ENCODE measurements around the gene HAO1. TPM values are rescaled to one million over a fixed set of nuclear protein-coding genes. Genes with fewer than 3 reads are reported as not detected.

HAO1 gene
- total RNA-seq, 1 donor: not detected

DNA sequence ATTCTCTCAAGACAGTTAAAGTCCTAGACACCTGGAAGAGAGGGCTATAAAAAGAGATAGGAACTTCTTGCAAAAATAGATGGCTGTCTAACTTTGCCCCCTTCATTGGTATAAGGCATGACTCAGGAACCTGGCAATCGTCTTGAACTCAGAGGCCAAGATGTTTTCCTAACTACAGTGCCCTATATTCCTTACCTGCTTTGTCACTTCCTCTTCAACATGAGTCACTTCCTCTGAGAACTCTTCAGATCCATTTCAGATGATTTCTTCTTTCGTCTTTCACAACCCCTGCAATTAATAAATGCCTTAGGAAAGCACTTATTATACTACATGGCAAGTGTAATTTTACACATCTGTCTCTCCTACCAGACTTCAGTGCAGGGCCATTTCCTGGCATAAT, 83.5 kb downstream of the HAO1 start:
- H3K4me2 ChIP-seq (ENCODE audit: insufficient read depth, low read length): no peak overlapping the region
- no peaks in the 10 kb centered on the region for H4K20me1 ChIP-seq (ENCODE audit: insufficient read depth, low read length)
- H3K4me1 ChIP-seq (ENCODE audit: insufficient read depth, low read length): peaks cover 28% of the 10 kb centered on the region
- DNase-seq (ENCODE audit: insufficient read length, low spot score, missing footprints): no peak
- H3K27me3 ChIP-seq (ENCODE audit: insufficient read depth, low read length): no peaks in the 10 kb centered on the region
- no peak overlapping the region for H3K4me3 ChIP-seq (ENCODE audit: insufficient read depth, low read length)
- no peak overlapping the region for H2AFZ ChIP-seq (ENCODE audit: low read length)
- no peaks in the 10 kb centered on the region for H3K36me3 ChIP-seq (ENCODE audit: insufficient read depth, low read length)
- TF ChIP-seq, protein P1, sequence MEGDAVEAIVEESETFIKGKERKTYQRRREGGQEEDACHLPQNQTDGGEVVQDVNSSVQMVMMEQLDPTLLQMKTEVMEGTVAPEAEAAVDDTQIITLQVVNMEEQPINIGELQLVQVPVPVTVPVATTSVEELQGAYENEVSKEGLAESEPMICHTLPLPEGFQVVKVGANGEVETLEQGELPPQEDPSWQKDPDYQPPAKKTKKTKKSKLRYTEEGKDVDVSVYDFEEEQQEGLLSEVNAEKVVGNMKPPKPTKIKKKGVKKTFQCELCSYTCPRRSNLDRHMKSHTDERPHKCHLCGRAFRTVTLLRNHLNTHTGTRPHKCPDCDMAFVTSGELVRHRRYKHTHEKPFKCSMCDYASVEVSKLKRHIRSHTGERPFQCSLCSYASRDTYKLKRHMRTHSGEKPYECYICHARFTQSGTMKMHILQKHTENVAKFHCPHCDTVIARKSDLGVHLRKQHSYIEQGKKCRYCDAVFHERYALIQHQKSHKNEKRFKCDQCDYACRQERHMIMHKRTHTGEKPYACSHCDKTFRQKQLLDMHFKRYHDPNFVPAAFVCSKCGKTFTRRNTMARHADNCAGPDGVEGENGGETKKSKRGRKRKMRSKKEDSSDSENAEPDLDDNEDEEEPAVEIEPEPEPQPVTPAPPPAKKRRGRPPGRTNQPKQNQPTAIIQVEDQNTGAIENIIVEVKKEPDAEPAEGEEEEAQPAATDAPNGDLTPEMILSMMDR (IDR thresholded peaks at IDR 0.05; ENCODE audit: extremely low read depth, low read depth, low read length): no peak
- H3K9me3 ChIP-seq (ENCODE audit: low read depth, low read length): no peaks in the 10 kb centered on the region
- H3K79me2 ChIP-seq (ENCODE audit: insufficient read depth, low read length): no peaks in the 10 kb centered on the region
- H3K27ac ChIP-seq (ENCODE audit: low read depth, low read length): no peak overlapping the region

DNA sequence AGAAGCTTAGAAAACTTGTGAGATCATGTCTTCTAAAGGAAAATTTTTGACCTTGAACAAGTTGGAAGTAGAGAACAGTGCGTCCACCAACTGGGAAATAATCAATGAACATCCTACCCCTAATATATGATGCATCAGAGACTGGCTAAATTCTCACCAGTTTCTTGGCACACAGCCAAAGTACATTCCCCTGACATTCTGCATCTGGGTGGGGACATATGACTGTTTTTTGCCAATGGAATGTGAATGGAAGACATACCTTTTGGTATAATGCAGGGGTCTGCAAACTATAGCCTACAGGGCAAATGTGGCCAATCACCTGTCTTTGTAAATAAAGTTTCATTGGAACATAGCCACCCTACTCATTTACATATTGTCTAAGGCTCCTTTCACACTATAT, 84.7 kb downstream of the HAO1 start:
- no peak overlapping the region for H3K4me2 ChIP-seq (ENCODE audit: insufficient read depth, low read length)
- peaks cover 38% of the 10 kb centered on the region for H3K4me1 ChIP-seq (ENCODE audit: insufficient read depth, low read length)
- H3K9me3 ChIP-seq (ENCODE audit: low read depth, low read length): no peaks in the 10 kb centered on the region
- no peak overlapping the region for H3K4me3 ChIP-seq (ENCODE audit: insufficient read depth, low read length)
- no peak overlapping the region for H3K27ac ChIP-seq (ENCODE audit: low read depth, low read length)
- H2AFZ ChIP-seq (ENCODE audit: low read length): no peak overlapping the region
- no peaks in the 10 kb centered on the region for H3K36me3 ChIP-seq (ENCODE audit: insufficient read depth, low read length)
- no peak for DNase-seq (ENCODE audit: insufficient read length, low spot score, missing footprints)
- no peaks in the 10 kb centered on the region for H3K27me3 ChIP-seq (ENCODE audit: insufficient read depth, low read length)
- TF ChIP-seq, protein P1 (IDR thresholded peaks at IDR 0.05; ENCODE audit: extremely low read depth, low read depth, low read length): no peak
- H3K79me2 ChIP-seq (ENCODE audit: insufficient read depth, low read length): no peaks in the 10 kb centered on the region
- H4K20me1 ChIP-seq (ENCODE audit: insufficient read depth, low read length): no peaks in the 10 kb centered on the region

DNA sequence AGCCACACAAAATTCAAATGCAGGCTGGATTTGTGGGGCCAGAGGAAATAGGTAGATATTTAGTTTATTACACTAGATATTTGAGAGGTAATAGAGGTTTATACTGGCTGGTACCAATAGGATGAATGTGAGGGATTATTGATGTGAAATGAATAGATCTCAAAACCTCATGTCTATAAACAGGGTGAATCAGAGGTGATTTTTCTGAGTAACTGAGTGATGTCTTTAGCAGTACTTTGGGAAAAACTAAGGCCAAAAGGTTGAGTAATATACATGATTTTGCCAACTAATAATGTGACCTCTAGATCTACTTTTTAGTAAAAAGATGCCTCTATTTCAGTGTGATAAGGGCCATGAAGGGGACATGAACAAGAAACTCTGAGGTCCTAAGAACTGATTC, 86.8 kb downstream of the HAO1 start:
- Histone ChIP-seq H3K9me3 (ENCODE audit: low read depth, low read length) (no peaks in the 10 kb centered on the region), H3K27me3 (ENCODE audit: insufficient read depth, low read length) (no peaks in the 10 kb centered on the region), H3K4me1 (ENCODE audit: insufficient read depth, low read length) (peaks cover 33% of the 10 kb centered on the region), H3K4me3 (ENCODE audit: insufficient read depth, low read length) (no peak overlapping the region), H3K27ac (ENCODE audit: low read depth, low read length) (no peak overlapping the region), H3K4me2 (ENCODE audit: insufficient read depth, low read length) (no peak overlapping the region), H2AFZ (ENCODE audit: low read length) (no peak overlapping the region), H3K36me3 (ENCODE audit: insufficient read depth, low read length) (no peaks in the 10 kb centered on the region), H4K20me1 (ENCODE audit: insufficient read depth, low read length) (no peaks in the 10 kb centered on the region), H3K79me2 (ENCODE audit: insufficient read depth, low read length) (no peaks in the 10 kb centered on the region)
- TF ChIP-seq, protein P1 (IDR thresholded peaks at IDR 0.05; ENCODE audit: extremely low read depth, low read depth, low read length): no peak
- DNase-seq (ENCODE audit: insufficient read length, low spot score, missing footprints): no peak

DNA sequence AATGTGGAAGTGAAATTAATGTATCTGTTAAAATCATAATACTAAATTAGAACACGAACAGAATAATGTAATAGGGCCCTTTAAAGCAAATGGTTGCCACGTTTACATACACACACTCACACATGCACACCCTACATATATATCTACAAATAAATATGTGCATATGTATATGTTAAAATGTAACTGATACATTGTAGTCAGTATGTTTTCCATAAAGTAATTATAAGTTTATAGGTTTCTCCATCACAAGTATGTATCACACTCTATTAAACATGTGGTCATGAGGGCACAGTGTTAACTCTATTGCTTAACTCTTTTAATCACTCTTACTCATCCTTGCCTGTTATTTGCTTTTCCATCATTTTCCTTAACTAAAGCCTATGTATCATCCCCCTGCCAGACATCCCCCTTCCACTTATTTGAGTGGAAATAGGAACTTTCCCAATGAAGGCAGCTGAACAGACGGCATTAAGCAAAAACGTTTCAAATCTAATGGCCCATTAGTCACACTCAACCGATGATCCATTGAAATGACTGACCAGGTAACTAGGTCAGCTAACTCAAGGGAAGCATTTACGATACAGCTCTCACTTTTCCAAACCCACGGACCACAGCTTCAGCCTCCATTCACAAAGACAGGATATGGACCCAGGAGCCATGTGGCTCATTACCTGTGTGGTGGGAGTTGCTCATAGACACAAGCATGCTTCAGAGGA, 89.3 kb downstream of the HAO1 start:
- peaks cover 25% of the 10 kb centered on the region for H3K4me1 ChIP-seq (ENCODE audit: insufficient read depth, low read length)
- TF ChIP-seq, protein P1 (IDR thresholded peaks at IDR 0.05; ENCODE audit: extremely low read depth, low read depth, low read length): no peak
- H3K4me3 ChIP-seq (ENCODE audit: insufficient read depth, low read length): no peak overlapping the region
- DNase-seq (ENCODE audit: insufficient read length, low spot score, missing footprints): no peak
- no peaks in the 10 kb centered on the region for H3K9me3 ChIP-seq (ENCODE audit: low read depth, low read length)
- no peaks in the 10 kb centered on the region for H3K79me2 ChIP-seq (ENCODE audit: insufficient read depth, low read length)
- H3K36me3 ChIP-seq (ENCODE audit: insufficient read depth, low read length): no peaks in the 10 kb centered on the region
- H3K27me3 ChIP-seq (ENCODE audit: insufficient read depth, low read length): no peaks in the 10 kb centered on the region
- H2AFZ ChIP-seq (ENCODE audit: low read length): peak overlapping the region; percentile 36
- H4K20me1 ChIP-seq (ENCODE audit: insufficient read depth, low read length): no peaks in the 10 kb centered on the region
- H3K4me2 ChIP-seq (ENCODE audit: insufficient read depth, low read length): peak overlapping the region; percentile 56
- H3K27ac ChIP-seq (ENCODE audit: low read depth, low read length): peak overlapping the region; percentile 71

Data from osteoblast (primary cell).